KOPT-K1 (cell line): ENCODE results near the gene PRR19.
A peak's percentile ranks its signal among the peaks of the same experiment; 100 is the strongest.

Experiments
- H3K27ac ChIP-seq: fragments of 200-600 bp; sonication (generic); 2 replicates; pipeline ENCODE4 v1.5.1; 2016; ENCODE audit warnings: antibody characterized with exemption, mild to moderate bottlenecking, low read depth, low read length; ENCODE audit not compliant: poor library complexity, severe bottlenecking
- H3K36me3 ChIP-seq: fragments of 200-600 bp; sonication (generic); 2 replicates; pipeline ENCODE4 v1.5.1; 2017; ENCODE audit warnings: antibody characterized with exemption, mild to moderate bottlenecking, low read length, moderate library complexity; ENCODE audit not compliant: insufficient read depth
- H3K9me3 ChIP-seq: fragments of 200-600 bp; sonication (generic); 2 replicates; pipeline ENCODE4 v1.5.1; 2017; ENCODE audit warnings: antibody characterized with exemption, low read length, mild to moderate bottlenecking; ENCODE audit not compliant: insufficient read depth, poor library complexity, severe bottlenecking

PRR19 gene

GRCh38 chr19:42277821-42278451 is 24.0 kb upstream of the PRR19 start:
- H3K36me3 ChIP-seq = peaks cover 24% of the 10 kb centered on the region
- H3K9me3 ChIP-seq = no peaks in the 10 kb centered on the region
- no peak overlapping the region for H3K27ac ChIP-seq

- H3K27ac ChIP-seq = peak overlapping the region; percentile 85
- peaks cover 17% of the 10 kb centered on the region for H3K36me3 ChIP-seq
- no peaks in the 10 kb centered on the region for H3K9me3 ChIP-seq
Observed at GRCh38 chr19:42278452-42279154, 23.3 kb upstream of the PRR19 start.

DNA sequence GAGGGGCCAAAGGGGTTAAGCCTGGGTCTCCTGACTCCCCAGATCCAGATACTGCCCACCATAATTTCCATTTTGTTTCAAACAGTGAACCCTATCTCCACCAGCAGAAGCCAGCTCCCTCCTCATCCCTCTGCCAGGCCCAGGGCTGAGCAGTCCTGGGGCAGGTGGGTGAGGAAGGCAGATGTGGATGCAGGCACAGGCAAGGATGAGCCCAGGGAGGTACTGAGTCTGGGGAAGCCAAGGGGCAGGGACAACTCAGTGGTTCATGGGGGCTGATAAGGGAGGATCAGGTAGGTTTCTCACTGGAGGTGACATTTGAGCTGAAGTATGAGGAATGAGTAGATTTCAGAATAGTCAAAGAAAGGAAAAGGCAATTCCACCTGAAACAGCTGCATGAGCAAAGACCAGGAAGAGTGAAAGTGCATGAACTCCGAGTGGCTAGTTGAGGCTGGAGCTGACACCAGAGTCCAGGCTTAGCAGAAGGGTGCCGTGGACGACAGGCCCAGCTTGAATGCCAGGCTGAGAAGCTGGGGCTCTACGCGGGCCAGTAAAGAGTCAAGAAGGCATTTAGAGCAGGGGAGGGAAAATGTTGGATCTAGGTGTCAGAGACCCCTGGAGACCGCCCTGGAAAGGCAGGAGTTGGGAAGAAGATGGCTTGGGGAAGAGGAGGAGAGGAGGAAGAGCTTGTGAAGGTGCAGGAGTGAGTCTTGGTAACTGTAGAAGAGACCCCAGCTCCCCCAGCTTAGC is 22.6 kb upstream of the PRR19 start:
- peaks cover 10% of the 10 kb centered on the region for H3K36me3 ChIP-seq
- H3K9me3 ChIP-seq = no peaks in the 10 kb centered on the region
- H3K27ac ChIP-seq = peak overlapping the region; percentile 85

GRCh38 chr19:42279902-42280814 is 21.8 kb upstream of the PRR19 start:
- peaks cover 2% of the 10 kb centered on the region; the same call in 1 of the 2 replicates for H3K36me3 ChIP-seq
- H3K9me3 ChIP-seq = no peaks in the 10 kb centered on the region
- H3K27ac ChIP-seq = peak overlapping the region; percentile 85

DNA sequence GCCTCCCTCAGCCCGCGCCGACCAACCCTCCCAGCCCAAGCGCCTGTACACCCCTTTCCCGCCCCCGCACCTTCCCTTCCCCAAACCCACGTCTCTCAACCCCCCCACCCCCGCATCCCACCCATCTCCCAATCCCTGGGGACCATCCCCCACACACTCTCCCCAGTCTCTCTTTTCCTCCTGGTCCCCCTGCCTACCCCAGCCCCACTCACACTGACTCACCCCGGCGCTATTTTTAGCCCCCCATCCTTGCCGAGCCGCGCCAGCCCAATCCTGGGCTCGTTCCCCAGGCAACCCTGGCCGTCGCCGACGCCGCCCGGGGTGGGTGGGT is 21.2 kb upstream of the PRR19 start:
- H3K27ac ChIP-seq = peak overlapping the region; percentile 85
- 0 out of 2 replicates have a peak, but pooled peaks cover under 1% of the 10 kb centered on the region for H3K36me3 ChIP-seq
- no peaks in the 10 kb centered on the region for H3K9me3 ChIP-seq

GRCh38 chr19:42281146-42281826 is 20.6 kb upstream of the PRR19 start:
- Histone ChIP-seq H3K27ac (peak overlapping the region; percentile 85), H3K9me3 (no peaks in the 10 kb centered on the region), H3K36me3 (0 out of 2 replicates have a peak, but pooled peaks cover 6% of the 10 kb centered on the region)

- peaks cover 12% of the 10 kb centered on the region; the same call in 1 of the 2 replicates for H3K36me3 ChIP-seq
- H3K9me3 ChIP-seq = no peaks in the 10 kb centered on the region
- peak overlapping the region; percentile 85 for H3K27ac ChIP-seq
Observed at GRCh38 chr19:42281827-42282762, 19.8 kb upstream of the PRR19 start.

DNA sequence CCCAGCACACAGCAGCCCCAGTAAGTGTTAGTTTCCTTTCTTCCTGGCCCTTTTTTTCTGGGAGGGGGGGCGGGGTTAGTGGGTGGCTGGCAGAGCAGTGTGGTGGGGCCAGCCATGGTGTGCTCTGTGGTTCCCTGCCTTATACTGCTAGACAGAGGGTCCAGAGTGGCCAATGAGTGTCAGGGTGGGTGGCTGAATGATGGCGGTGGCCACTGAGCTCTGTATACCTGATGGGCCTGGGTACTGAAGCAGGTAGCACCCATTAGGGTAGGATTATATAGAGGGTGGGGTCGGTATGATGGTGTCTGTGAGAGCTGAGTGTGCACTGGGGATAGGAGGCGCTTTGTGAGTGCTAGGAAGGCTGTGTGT is 19.1 kb upstream of the PRR19 start:
- H3K36me3 ChIP-seq = peaks cover 19% of the 10 kb centered on the region
- peak overlapping the region; percentile 85 for H3K27ac ChIP-seq

GRCh38 chr19:42283188-42284065 is 18.5 kb upstream of the PRR19 start:
- Histone ChIP-seq H3K27ac (peak overlapping the region; percentile 85), H3K36me3 (peaks cover 25% of the 10 kb centered on the region), H3K9me3 (no peaks in the 10 kb centered on the region)

More for the DNA sequence above, 19.1 kb upstream of the PRR19 start:
- H3K9me3 ChIP-seq = no peaks in the 10 kb centered on the region

- peaks cover 32% of the 10 kb centered on the region for H3K36me3 ChIP-seq
- H3K27ac ChIP-seq = peak overlapping the region; percentile 73
- H3K9me3 ChIP-seq = no peaks in the 10 kb centered on the region
Observed at GRCh38 chr19:42284066-42284501, 17.8 kb upstream of the PRR19 start.

DNA sequence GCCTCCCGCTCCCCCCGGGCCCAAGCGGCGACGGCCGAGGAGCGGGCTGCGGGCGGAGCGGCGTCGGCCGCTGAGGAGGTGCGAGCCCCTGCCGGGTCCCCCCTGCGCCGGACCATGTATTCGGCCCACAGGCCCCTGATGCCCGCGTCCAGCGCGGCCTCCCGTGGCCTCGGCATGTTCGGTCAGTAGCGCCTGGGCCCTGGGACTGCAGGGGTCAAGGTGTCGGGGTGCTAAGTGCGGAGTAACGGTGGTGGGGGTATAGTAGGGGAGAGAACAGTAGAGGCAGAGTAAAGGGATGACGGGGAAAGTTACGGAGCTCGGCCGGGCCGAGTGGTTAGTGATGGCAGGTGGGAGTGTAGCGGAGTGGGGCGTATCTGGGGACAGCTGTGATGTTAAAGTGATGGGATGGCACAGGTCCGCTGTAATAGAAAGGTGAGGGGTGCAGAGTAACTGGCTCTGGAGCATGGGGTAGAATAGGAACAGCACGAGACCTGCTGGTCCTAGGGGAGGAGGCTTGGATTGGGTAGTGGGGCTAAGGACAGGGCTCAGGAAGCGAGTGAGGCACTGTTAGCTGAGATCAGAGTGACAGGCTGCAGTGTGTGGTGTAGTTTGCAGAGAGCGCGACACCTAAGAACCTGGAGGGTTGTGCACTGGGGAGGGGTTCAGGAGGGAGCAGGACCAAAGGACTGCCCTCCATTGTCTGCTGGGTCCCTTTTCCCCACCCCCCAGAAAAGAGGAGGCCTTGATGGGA is 17.2 kb upstream of the PRR19 start:
- H3K27ac ChIP-seq = peak overlapping the region; percentile 72
- no peaks in the 10 kb centered on the region for H3K9me3 ChIP-seq
- H3K36me3 ChIP-seq = peaks cover 38% of the 10 kb centered on the region

DNA sequence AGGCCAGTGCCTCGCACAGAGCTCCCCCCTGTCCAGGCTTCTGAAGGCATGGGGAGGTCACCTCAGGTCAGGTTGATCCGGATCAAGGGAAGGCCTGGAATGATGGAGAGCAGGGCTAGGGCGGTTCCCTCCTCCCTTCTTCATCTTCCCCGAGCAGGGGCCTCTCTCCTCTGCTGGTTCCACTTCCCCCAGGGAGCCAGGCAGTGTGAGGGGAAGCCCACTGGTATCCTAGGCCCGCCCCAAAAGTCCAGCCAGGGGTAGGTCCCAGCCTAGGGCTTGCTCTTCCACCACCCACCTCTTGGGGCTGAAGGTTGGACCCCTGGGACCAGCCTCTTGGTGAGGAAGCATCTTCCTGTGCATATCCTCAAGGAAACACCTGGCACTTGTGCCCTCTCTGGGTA is 16.4 kb upstream of the PRR19 start:
- Histone ChIP-seq H3K27ac (peak overlapping the region; percentile 72), H3K36me3 (peaks cover 46% of the 10 kb centered on the region), H3K9me3 (no peaks in the 10 kb centered on the region)
